GM23338 (cell line): ENCODE data around the gene MFF. TPM values are rescaled to one million over a fixed set of nuclear protein-coding genes. Genes with fewer than 3 reads are reported as not detected.

Source experiments
- ATAC-seq: fragments of 200-7000 bp; cut with Tn5 transposase; 3 replicates; pipeline ENCODE4 v1.9.1; 2020
- DNase-seq: peaks from one replicate; pipeline ENCODE4 v3.0.0-alpha.2; 2015; ENCODE audit warnings: low spot score
- H2AFZ ChIP-seq: fragments of 200-600 bp; sonication (generic); 2 replicates; pipeline ENCODE4 v1.8.0; 2016; ENCODE audit warnings: antibody characterized with exemption, mild to moderate bottlenecking, moderate library complexity
- H3F3A ChIP-seq: fragments of 200-600 bp; sonication (generic); replicated peaks from 2 replicates; pipeline ENCODE4 v1.8.0; 2017; ENCODE audit warnings: antibody characterized with exemption, mixed run types, low read depth
- H3K27ac ChIP-seq: fragments of 200-600 bp; sonication (generic); 2 replicates; pipeline ENCODE4 v1.6.1; 2016; ENCODE audit warnings: low read depth
- H3K27me3 ChIP-seq: fragments of 200-600 bp; sonication (generic); 2 replicates; pipeline ENCODE4 v1.8.0; 2016; ENCODE audit warnings: mild to moderate bottlenecking, mixed run types, moderate library complexity; ENCODE audit not compliant: insufficient read depth
- H3K36me3 ChIP-seq: fragments of 200-600 bp; sonication (generic); 2 replicates; pipeline ENCODE4 v1.8.0; 2016; ENCODE audit warnings: mild to moderate bottlenecking; ENCODE audit not compliant: insufficient read depth
- H3K4me1 ChIP-seq: fragments of 200-600 bp; sonication (generic); 2 replicates; pipeline ENCODE4 v1.8.0; 2016; ENCODE audit warnings: mild to moderate bottlenecking, moderate library complexity; ENCODE audit not compliant: insufficient read depth
- H3K4me2 ChIP-seq: fragments of 200-600 bp; sonication (generic); 2 replicates; pipeline ENCODE4 v1.7.1; 2017; ENCODE audit warnings: mixed run types
- H3K4me3 ChIP-seq: fragments of 200-600 bp; sonication (generic); 2 replicates; pipeline ENCODE4 v1.6.1; 2016; ENCODE audit warnings: mixed run types
- H3K79me2 ChIP-seq: fragments of 200-600 bp; sonication (generic); replicated peaks from 2 replicates; pipeline ENCODE4 v1.8.0; 2017; ENCODE audit warnings: mild to moderate bottlenecking; ENCODE audit not compliant: insufficient read depth
- H3K9me2 ChIP-seq: fragments of 200-600 bp; sonication (generic); 2 replicates; pipeline ENCODE4 v1.8.0; 2017; ENCODE audit not compliant: insufficient read depth
- H4K20me1 ChIP-seq: fragments of 200-600 bp; sonication (generic); replicated peaks from 2 replicates; pipeline ENCODE4 v1.8.0; 2017; ENCODE audit warnings: mild to moderate bottlenecking; ENCODE audit not compliant: insufficient read depth
- H3K27ac Mint-ChIP-seq: 2 replicates; pipeline ENCODE4 v1.8.0; 2020; ENCODE audit warnings: inconsistent platforms, mild to moderate bottlenecking, moderate library complexity, mixed read lengths
- H3K27me3 Mint-ChIP-seq: 3 replicates; pipeline ENCODE4 v1.8.0; 2022; ENCODE audit warnings: low read depth, mild to moderate bottlenecking, moderate library complexity, mixed read lengths, inconsistent platforms; ENCODE audit not compliant: insufficient read depth, poor library complexity
- H3K36me3 Mint-ChIP-seq: 3 replicates; pipeline ENCODE4 v1.8.0; 2021; ENCODE audit warnings: low read depth, mild to moderate bottlenecking, inconsistent platforms, moderate library complexity, mixed read lengths
- H3K4me1 Mint-ChIP-seq: 3 replicates; pipeline ENCODE4 v1.8.0; 2020; ENCODE audit warnings: mild to moderate bottlenecking, inconsistent platforms, mixed read lengths
- H3K4me3 Mint-ChIP-seq: 3 replicates; pipeline ENCODE4 v1.8.0; 2021; ENCODE audit warnings: moderate library complexity, mild to moderate bottlenecking, inconsistent platforms, mixed read lengths
- H3K9me3 Mint-ChIP-seq: 3 replicates; pipeline ENCODE4 v1.8.0; 2020; ENCODE audit warnings: moderate library complexity, mild to moderate bottlenecking, inconsistent platforms, mixed read lengths
- CREB1 ChIP-seq: fragments of 250-450 bp; sonication (Bioruptor Pico); IDR thresholded peaks from 2 replicates; pipeline ENCODE4 v1.5.0; 2020; ENCODE audit warnings: low read depth, mild to moderate bottlenecking, moderate library complexity
- EZH2 ChIP-seq: fragments of 200-600 bp; sonication (generic); IDR thresholded peaks from one replicate; pipeline ENCODE4 v1.8.0; 2017; ENCODE audit warnings: antibody characterized with exemption, mild to moderate bottlenecking, low read depth; ENCODE audit not compliant: unreplicated experiment
- EZH2phosphoT487 ChIP-seq: fragments of 200-600 bp; sonication (generic); IDR thresholded peaks from one replicate; pipeline ENCODE4 v1.8.1; 2018; ENCODE audit warnings: antibody characterized with exemption; ENCODE audit not compliant: unreplicated experiment
- JUNB ChIP-seq: IDR thresholded peaks from one replicate; pipeline ENCODE4 v1.6.1; 2016; ENCODE audit warnings: antibody characterized with exemption; ENCODE audit not compliant: unreplicated experiment
- NANOG ChIP-seq: IDR thresholded peaks from 2 replicates; pipeline ENCODE4 v1.6.1; 2016; ENCODE audit warnings: antibody characterized with exemption, borderline replicate concordance
- POLR2AphosphoS5 ChIP-seq: IDR thresholded peaks from 2 replicates; pipeline ENCODE4 v1.6.1; 2016; ENCODE audit warnings: antibody characterized with exemption, low read depth
- STAT1 ChIP-seq: IDR thresholded peaks from one replicate; pipeline ENCODE4 v1.6.1; 2016; ENCODE audit warnings: antibody characterized with exemption; ENCODE audit not compliant: unreplicated experiment
- ZNF114 ChIP-seq: fragments of 250-450 bp; sonication (Bioruptor Pico); IDR thresholded peaks from 2 replicates; pipeline ENCODE4 v1.5.0; 2020; ENCODE audit warnings: mild to moderate bottlenecking, moderate library complexity
- ZNF331 ChIP-seq: fragments of 250-450 bp; sonication (Bioruptor Pico); IDR thresholded peaks from 2 replicates; pipeline ENCODE4 v1.5.0; 2020; ENCODE audit warnings: low read depth, mild to moderate bottlenecking, moderate library complexity
- polyA plus RNA-seq: library from polyadenylated mRNA; unstranded; fragments of >200 nt; fragmentation: Nextera tagmentation; extraction: Ambion mirVana; gene quantifications from 2 replicates; pipeline ENCODE4 v1.2.1, GENCODE V29; 2016
- total RNA-seq: library from RNA; depleted of rRNA; stranded (reverse); fragments of >200 nt; shearing (Covaris generic); gene quantifications from 2 replicates; pipeline ENCODE4 v1.2.3, GENCODE V29; 2014
- TF ChIP-seq, protein P1 (sequence below): IDR thresholded peaks from 2 replicates; pipeline ENCODE4 v1.6.1; 2016; ENCODE audit warnings: antibody characterized with exemption
- TF ChIP-seq, protein P2 (sequence below): fragments of 250-450 bp; sonication (Bioruptor Pico); IDR thresholded peaks from 2 replicates; pipeline ENCODE4 v1.5.0; 2020; ENCODE audit warnings: mild to moderate bottlenecking, moderate library complexity
- TF ChIP-seq, protein P3 (sequence below): IDR thresholded peaks from one replicate; pipeline ENCODE4 v1.6.1; 2018; ENCODE audit warnings: antibody characterized with exemption; ENCODE audit not compliant: unreplicated experiment
- TF ChIP-seq, protein P4 (sequence below), 2 experiments: fragments of 200-600 bp in 1 of 2; sonication (generic) in 1 of 2; conservative IDR thresholded peaks; 2 replicates each; pipeline versions ENCODE4 v1.5.1 to v1.6.1; 2016 to 2017; ENCODE audit warnings: antibody characterized with exemption in 2 of 2, low read depth in 2 of 2, mild to moderate bottlenecking in 2 of 2, moderate library complexity in 1 of 2

The MFF gene
- total and polyA plus RNA-seq, 2 experiments from 2014 or later: 112 to 161 TPM

DNA sequence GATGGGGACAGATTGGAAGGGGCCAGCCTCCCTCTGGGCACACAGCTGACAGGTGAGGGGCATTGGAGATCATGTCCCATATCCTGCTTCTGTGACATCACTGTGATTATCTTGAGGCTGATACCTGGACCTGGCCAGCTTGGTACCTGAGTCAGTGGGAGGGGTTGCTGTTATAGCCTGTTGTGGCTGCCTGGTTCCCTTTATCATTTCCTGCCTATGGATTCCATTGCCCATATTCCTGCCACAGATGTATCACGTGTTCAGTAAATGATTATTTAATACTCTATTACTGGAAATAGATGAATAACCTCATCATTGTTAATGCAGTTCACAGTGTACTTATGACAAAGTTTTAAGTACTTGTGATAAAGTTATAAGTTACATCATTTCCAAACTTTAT lies 70.5 kb downstream of the MFF start:
- Histone ChIP-seq H3K36me3 (no peaks in the 10 kb centered on the region), H3K27ac (no peak overlapping the region), H3K9me2 (0 out of 2 replicates have a peak, but pooled peaks cover 3% of the 10 kb centered on the region), H4K20me1 (no peaks in the 10 kb centered on the region), H3K4me2 (no peak overlapping the region), H3K4me1 (peaks cover 8% of the 10 kb centered on the region), H3K4me3 (no peak overlapping the region), H3K79me2 (no peaks in the 10 kb centered on the region), H2AFZ (peak overlapping the region; percentile 66; the same call in 1 of the 2 replicates), H3K27me3 (no peaks in the 10 kb centered on the region), H3F3A (no peaks in the 10 kb centered on the region)
- no peaks in the 10 kb centered on the region for H3K36me3 Mint-ChIP-seq
- H3K27ac Mint-ChIP-seq: no peak overlapping the region
- no peaks in the 10 kb centered on the region for H3K9me3 Mint-ChIP-seq
- no peak for ATAC-seq
- peaks cover 10% of the 10 kb centered on the region for H3K4me1 Mint-ChIP-seq
- H3K4me3 Mint-ChIP-seq: no peak overlapping the region
- DNase-seq: no peak
- H3K27me3 Mint-ChIP-seq: peaks cover 4% of the 10 kb centered on the region
- TF ChIP-seq STAT1: no peak
- TF ChIP-seq, protein P1, sequence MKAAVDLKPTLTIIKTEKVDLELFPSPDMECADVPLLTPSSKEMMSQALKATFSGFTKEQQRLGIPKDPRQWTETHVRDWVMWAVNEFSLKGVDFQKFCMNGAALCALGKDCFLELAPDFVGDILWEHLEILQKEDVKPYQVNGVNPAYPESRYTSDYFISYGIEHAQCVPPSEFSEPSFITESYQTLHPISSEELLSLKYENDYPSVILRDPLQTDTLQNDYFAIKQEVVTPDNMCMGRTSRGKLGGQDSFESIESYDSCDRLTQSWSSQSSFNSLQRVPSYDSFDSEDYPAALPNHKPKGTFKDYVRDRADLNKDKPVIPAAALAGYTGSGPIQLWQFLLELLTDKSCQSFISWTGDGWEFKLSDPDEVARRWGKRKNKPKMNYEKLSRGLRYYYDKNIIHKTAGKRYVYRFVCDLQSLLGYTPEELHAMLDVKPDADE: no peak
- TF ChIP-seq ZNF331 (CRISPR knock-in tag): no peak
- no peak for TF ChIP-seq JUNB
- no peak for TF ChIP-seq NANOG
- no peak for TF ChIP-seq EZH2phosphoT487
- TF ChIP-seq POLR2AphosphoS5: no peak
- no peak for TF ChIP-seq ZNF114 (CRISPR knock-in tag)
- no peak for TF ChIP-seq CREB1 (CRISPR knock-in tag)
- TF ChIP-seq, protein P2, sequence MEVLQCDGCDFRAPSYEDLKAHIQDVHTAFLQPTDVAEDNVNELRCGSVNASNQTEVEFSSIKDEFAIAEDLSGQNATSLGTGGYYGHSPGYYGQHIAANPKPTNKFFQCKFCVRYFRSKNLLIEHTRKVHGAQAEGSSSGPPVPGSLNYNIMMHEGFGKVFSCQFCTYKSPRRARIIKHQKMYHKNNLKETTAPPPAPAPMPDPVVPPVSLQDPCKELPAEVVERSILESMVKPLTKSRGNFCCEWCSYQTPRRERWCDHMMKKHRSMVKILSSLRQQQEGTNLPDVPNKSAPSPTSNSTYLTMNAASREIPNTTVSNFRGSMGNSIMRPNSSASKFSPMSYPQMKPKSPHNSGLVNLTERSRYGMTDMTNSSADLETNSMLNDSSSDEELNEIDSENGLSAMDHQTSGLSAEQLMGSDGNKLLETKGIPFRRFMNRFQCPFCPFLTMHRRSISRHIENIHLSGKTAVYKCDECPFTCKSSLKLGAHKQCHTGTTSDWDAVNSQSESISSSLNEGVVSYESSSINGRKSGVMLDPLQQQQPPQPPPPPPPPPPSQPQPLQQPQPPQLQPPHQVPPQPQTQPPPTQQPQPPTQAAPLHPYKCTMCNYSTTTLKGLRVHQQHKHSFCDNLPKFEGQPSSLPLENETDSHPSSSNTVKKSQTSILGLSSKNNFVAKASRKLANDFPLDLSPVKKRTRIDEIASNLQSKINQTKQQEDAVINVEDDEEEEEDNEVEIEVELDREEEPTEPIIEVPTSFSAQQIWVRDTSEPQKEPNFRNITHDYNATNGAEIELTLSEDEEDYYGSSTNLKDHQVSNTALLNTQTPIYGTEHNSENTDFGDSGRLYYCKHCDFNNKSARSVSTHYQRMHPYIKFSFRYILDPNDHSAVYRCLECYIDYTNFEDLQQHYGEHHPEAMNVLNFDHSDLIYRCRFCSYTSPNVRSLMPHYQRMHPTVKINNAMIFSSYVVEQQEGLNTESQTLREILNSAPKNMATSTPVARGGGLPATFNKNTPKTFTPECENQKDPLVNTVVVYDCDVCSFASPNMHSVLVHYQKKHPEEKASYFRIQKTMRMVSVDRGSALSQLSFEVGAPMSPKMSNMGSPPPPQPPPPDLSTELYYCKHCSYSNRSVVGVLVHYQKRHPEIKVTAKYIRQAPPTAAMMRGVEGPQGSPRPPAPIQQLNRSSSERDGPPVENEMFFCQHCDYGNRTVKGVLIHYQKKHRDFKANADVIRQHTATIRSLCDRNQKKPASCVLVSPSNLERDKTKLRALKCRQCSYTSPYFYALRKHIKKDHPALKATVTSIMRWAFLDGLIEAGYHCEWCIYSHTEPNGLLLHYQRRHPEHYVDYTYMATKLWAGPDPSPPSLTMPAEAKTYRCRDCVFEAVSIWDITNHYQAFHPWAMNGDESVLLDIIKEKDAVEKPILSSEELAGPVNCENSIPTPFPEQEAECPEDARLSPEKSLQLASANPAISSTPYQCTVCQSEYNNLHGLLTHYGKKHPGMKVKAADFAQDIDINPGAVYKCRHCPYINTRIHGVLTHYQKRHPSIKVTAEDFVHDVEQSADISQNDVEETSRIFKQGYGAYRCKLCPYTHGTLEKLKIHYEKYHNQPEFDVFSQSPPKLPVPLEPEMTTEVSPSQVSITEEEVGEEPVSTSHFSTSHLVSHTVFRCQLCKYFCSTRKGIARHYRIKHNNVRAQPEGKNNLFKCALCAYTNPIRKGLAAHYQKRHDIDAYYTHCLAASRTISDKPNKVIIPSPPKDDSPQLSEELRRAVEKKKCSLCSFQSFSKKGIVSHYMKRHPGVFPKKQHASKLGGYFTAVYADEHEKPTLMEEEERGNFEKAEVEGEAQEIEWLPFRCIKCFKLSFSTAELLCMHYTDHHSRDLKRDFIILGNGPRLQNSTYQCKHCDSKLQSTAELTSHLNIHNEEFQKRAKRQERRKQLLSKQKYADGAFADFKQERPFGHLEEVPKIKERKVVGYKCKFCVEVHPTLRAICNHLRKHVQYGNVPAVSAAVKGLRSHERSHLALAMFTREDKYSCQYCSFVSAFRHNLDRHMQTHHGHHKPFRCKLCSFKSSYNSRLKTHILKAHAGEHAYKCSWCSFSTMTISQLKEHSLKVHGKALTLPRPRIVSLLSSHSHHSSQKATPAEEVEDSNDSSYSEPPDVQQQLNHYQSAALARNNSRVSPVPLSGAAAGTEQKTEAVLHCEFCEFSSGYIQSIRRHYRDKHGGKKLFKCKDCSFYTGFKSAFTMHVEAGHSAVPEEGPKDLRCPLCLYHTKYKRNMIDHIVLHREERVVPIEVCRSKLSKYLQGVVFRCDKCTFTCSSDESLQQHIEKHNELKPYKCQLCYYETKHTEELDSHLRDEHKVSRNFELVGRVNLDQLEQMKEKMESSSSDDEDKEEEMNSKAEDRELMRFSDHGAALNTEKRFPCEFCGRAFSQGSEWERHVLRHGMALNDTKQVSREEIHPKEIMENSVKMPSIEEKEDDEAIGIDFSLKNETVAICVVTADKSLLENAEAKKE (CRISPR knock-in tag): no peak
- no peak for TF ChIP-seq EZH2
- TF ChIP-seq, protein P3, sequence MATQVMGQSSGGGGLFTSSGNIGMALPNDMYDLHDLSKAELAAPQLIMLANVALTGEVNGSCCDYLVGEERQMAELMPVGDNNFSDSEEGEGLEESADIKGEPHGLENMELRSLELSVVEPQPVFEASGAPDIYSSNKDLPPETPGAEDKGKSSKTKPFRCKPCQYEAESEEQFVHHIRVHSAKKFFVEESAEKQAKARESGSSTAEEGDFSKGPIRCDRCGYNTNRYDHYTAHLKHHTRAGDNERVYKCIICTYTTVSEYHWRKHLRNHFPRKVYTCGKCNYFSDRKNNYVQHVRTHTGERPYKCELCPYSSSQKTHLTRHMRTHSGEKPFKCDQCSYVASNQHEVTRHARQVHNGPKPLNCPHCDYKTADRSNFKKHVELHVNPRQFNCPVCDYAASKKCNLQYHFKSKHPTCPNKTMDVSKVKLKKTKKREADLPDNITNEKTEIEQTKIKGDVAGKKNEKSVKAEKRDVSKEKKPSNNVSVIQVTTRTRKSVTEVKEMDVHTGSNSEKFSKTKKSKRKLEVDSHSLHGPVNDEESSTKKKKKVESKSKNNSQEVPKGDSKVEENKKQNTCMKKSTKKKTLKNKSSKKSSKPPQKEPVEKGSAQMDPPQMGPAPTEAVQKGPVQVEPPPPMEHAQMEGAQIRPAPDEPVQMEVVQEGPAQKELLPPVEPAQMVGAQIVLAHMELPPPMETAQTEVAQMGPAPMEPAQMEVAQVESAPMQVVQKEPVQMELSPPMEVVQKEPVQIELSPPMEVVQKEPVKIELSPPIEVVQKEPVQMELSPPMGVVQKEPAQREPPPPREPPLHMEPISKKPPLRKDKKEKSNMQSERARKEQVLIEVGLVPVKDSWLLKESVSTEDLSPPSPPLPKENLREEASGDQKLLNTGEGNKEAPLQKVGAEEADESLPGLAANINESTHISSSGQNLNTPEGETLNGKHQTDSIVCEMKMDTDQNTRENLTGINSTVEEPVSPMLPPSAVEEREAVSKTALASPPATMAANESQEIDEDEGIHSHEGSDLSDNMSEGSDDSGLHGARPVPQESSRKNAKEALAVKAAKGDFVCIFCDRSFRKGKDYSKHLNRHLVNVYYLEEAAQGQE: no peak
- TF ChIP-seq, protein P4, sequence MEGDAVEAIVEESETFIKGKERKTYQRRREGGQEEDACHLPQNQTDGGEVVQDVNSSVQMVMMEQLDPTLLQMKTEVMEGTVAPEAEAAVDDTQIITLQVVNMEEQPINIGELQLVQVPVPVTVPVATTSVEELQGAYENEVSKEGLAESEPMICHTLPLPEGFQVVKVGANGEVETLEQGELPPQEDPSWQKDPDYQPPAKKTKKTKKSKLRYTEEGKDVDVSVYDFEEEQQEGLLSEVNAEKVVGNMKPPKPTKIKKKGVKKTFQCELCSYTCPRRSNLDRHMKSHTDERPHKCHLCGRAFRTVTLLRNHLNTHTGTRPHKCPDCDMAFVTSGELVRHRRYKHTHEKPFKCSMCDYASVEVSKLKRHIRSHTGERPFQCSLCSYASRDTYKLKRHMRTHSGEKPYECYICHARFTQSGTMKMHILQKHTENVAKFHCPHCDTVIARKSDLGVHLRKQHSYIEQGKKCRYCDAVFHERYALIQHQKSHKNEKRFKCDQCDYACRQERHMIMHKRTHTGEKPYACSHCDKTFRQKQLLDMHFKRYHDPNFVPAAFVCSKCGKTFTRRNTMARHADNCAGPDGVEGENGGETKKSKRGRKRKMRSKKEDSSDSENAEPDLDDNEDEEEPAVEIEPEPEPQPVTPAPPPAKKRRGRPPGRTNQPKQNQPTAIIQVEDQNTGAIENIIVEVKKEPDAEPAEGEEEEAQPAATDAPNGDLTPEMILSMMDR (conservative IDR thresholded peaks at IDR 0.05; ENCODE audit: low read depth in 2 of 2): no peak
